ENCODE results near the gene SRP19. TPM values are rescaled to one million over a fixed set of nuclear protein-coding genes. Genes with fewer than 3 reads are reported as not detected.

Gene SRP19
- total RNA-seq, 1 experiment from 2014 or later, result 99.6 TPM

GRCh38 chr5:112917453-112917995 is 56.4 kb downstream of the SRP19 start:
- BruUV-seq (replicated peaks), result no TSS peak
- intact Hi-C loops (cut with micrococcal nuclease), result no loop called here
- Mint-ChIP-seq H3K27me3 (ENCODE audit: insufficient read depth, unreplicated experiment) (no peaks in the 10 kb centered on the region), H3K27ac (ENCODE audit: low read depth, unreplicated experiment) (peak overlapping the region; percentile 23), H3K4me3 (ENCODE audit: unreplicated experiment) (no peak overlapping the region), H3K9me3 (ENCODE audit: unreplicated experiment) (no peaks in the 10 kb centered on the region), H3K4me1 (ENCODE audit: insufficient read depth, unreplicated experiment) (peaks cover 32% of the 10 kb centered on the region), H3K36me3 (ENCODE audit: insufficient read depth, unreplicated experiment) (peaks cover 59% of the 10 kb centered on the region)
- no peak for TF ChIP-seq CTCF (IDR thresholded peaks at IDR 0.05; ENCODE audit: unreplicated experiment)
- CTCF ChIA-PET, result no interaction called here
- POLR2A ChIA-PET, result no interaction called here
- DNase-seq (ENCODE audit: unreplicated experiment), result no peak

- no peak for TF ChIP-seq CTCF (IDR thresholded peaks at IDR 0.05; ENCODE audit: unreplicated experiment)
- Mint-ChIP-seq H3K36me3 (ENCODE audit: insufficient read depth, unreplicated experiment) (peaks cover 53% of the 10 kb centered on the region), H3K27ac (ENCODE audit: low read depth, unreplicated experiment) (no peak overlapping the region), H3K4me1 (ENCODE audit: insufficient read depth, unreplicated experiment) (peaks cover 32% of the 10 kb centered on the region), H3K4me3 (ENCODE audit: unreplicated experiment) (no peak overlapping the region), H3K27me3 (ENCODE audit: insufficient read depth, unreplicated experiment) (no peaks in the 10 kb centered on the region), H3K9me3 (ENCODE audit: unreplicated experiment) (no peaks in the 10 kb centered on the region)
- BruUV-seq (replicated peaks), result no TSS peak
- no peak for DNase-seq (ENCODE audit: unreplicated experiment)
- POLR2A ChIA-PET, result no interaction called here
- CTCF ChIA-PET, result no interaction called here
- intact Hi-C loops (cut with micrococcal nuclease), result no loop called here
Measured at GRCh38 chr5:112918136-112918535, 57.0 kb downstream of the SRP19 start.

GRCh38 chr5:112918679-112919078 is 57.6 kb downstream of the SRP19 start:
- TF ChIP-seq CTCF (IDR thresholded peaks at IDR 0.05; ENCODE audit: unreplicated experiment), result no peak
- H3K4me1 Mint-ChIP-seq (ENCODE audit: insufficient read depth, unreplicated experiment), result peaks cover 33% of the 10 kb centered on the region
- H3K27ac Mint-ChIP-seq (ENCODE audit: low read depth, unreplicated experiment), result no peak overlapping the region
- no peaks in the 10 kb centered on the region for H3K27me3 Mint-ChIP-seq (ENCODE audit: insufficient read depth, unreplicated experiment)
- POLR2A ChIA-PET, result no interaction called here
- CTCF ChIA-PET, result no interaction called here
- no peak overlapping the region for H3K4me3 Mint-ChIP-seq (ENCODE audit: unreplicated experiment)
- H3K9me3 Mint-ChIP-seq (ENCODE audit: unreplicated experiment), result no peaks in the 10 kb centered on the region
- intact Hi-C loops (cut with micrococcal nuclease), result no loop called here
- H3K36me3 Mint-ChIP-seq (ENCODE audit: insufficient read depth, unreplicated experiment), result peaks cover 47% of the 10 kb centered on the region
- BruUV-seq (replicated peaks), result no TSS peak
- DNase-seq (ENCODE audit: unreplicated experiment), result no peak

Other genes starting within 250 kb of the SRP19 start
- gene APC, start 123.4 kb upstream of the SRP19 start, total RNA-seq (2022), result 24.9 and 31.8 TPM in 2 replicates
- gene REEP5, start 60.9 kb downstream of the SRP19 start, total RNA-seq (2022), result 64.8 and 65.2 TPM in 2 replicates
- 32.7 and 34.1 TPM in 2 replicates for gene DCP2, start 115.5 kb downstream of the SRP19 start, total RNA-seq (2022)